Left lung (tissue), 10 donors: ENCODE measurements around the gene PCNP. TPM values are rescaled to one million over a fixed set of nuclear protein-coding genes. Genes with fewer than 3 reads are reported as not detected.
"Not testable (repeated sequence)": the region's sequence is repeated elsewhere in the genome, so short reads cannot be mapped to it uniquely, and the experiment has no call there.

Experiments
- ATAC-seq: fragments of 200-7000 bp; cut with Tn5 transposase; one replicate; pipeline ENCODE4 v1.9.1; 2020; ENCODE audit warnings: moderate library complexity
- DNase-seq, 4 donors: peaks; one replicate each; pipeline ENCODE4 v3.0.0-alpha.2; 2013 to 2020
- H3K27ac ChIP-seq, 2 donors: fragments of 200-600 bp; sonication (generic) in 1 of 2; one replicate each; pipeline versions ENCODE4 v1.5.0 to v1.8.0; 2020 to 2021
- H3K27me3 ChIP-seq, 2 donors: fragments of 200-600 bp; sonication (generic) in 1 of 2; one replicate each; pipeline versions ENCODE4 v1.5.0 to v1.8.0; 2020 to 2021
- H3K36me3 ChIP-seq, 2 donors: fragments of 200-600 bp; sonication (generic) in 1 of 2; one replicate each; pipeline versions ENCODE4 v1.5.0 to v1.8.0; 2020 to 2021
- H3K4me1 ChIP-seq, 2 donors: fragments of 200-600 bp; one replicate each; pipeline ENCODE4 v1.8.0; 2021
- H3K4me3 ChIP-seq, 2 donors: fragments of 200-600 bp; sonication (generic) in 1 of 2; one replicate each; pipeline versions ENCODE4 v1.5.0 to v1.8.0; 2020 to 2021; ENCODE audit warnings: mild to moderate bottlenecking in 1 of 2
- H3K9me3 ChIP-seq, 2 donors: fragments of 200-600 bp; sonication (generic) in 1 of 2; one replicate each; pipeline versions ENCODE4 v1.5.0 to v1.8.0; 2020 to 2021
- CTCF ChIP-seq, 2 donors: fragments of 200-600 bp; sonication (generic) in 1 of 2; IDR thresholded peaks; one replicate each; pipeline versions ENCODE4 v1.5.0 to v1.8.0; 2021; ENCODE audit warnings: antibody characterized with exemption in 2 of 2
- intact Hi-C, 2 donors: fragments of 100-400 bp; cut with DNase I; formaldehyde crosslinking; loops; one replicate each; pipeline versions ENCODE4 v1.11.2 to v1.14.2; 2022
- polyA plus RNA-seq, 6 donors: library from polyadenylated mRNA; unstranded; fragments of 120-200 nt; gene quantifications; one replicate each; pipeline ENCODE4 v1.2.1, GENCODE V29; 2013; ENCODE audit not compliant: insufficient read length in 6 of 6
- total RNA-seq, 2 donors: library from RNA; stranded (reverse); fragmentation: NEBNext Ultra II Directional; extraction: Animal tissue kit (Norgen Biotek cat#: 25700); gene quantifications; one replicate each; pipeline ENCODE4 v1.2.1, GENCODE V29; 2021
- donor health status: DM: no; HTN: yes; CAD: no.
- donor health status: DM: no; HTN: no; CAD: no.

The PCNP gene
- total and polyA plus RNA-seq, 8 donors, result 137 to 244 (median 216) TPM

GRCh38 chr3:101588616-101589015 lies 14.6 kb downstream of the PCNP start:
- Histone ChIP-seq H3K4me3 (no peak overlapping the region), H3K36me3 (peaks cover 0 to 93% of the 10 kb centered on the region in 2 donors)
- peak in 2 of 4 donors; percentile 33 to 39 for DNase-seq

GRCh38 chr3:101591071-101591470 lies 17.1 kb downstream of the PCNP start:
- no peak for ATAC-seq
- Histone ChIP-seq H3K36me3 (peaks cover 0 to 87% of the 10 kb centered on the region in 2 donors), H3K4me1 (no peaks in the 10 kb centered on the region), H3K27ac (no peak overlapping the region), H3K9me3 (no peaks in the 10 kb centered on the region), H3K4me3 (no peak overlapping the region), H3K27me3 (no peaks in the 10 kb centered on the region)
- TF ChIP-seq CTCF (IDR thresholded peaks at IDR 0.05), result no peak
- intact Hi-C loops, result no loop called here
- no peak for DNase-seq

More at GRCh38 chr3:101588616-101589015, 14.6 kb downstream of the PCNP start:
- TF ChIP-seq CTCF (IDR thresholded peaks at IDR 0.05), result no peak
- no peaks in the 10 kb centered on the region for H3K9me3 ChIP-seq
- H3K4me1 ChIP-seq, result no peaks in the 10 kb centered on the region
- no peaks in the 10 kb centered on the region for H3K27me3 ChIP-seq
- intact Hi-C loops, result no loop called here
- no peak overlapping the region for H3K27ac ChIP-seq
- no peak for ATAC-seq

GRCh38 chr3:101602731-101603130 lies 28.8 kb downstream of the PCNP start:
- no peak for TF ChIP-seq CTCF (IDR thresholded peaks at IDR 0.05)
- Histone ChIP-seq H3K36me3 (no peaks in the 10 kb centered on the region), H3K4me1 (no peaks in the 10 kb centered on the region), H3K27ac (no peak overlapping the region), H3K4me3 (no peak overlapping the region), H3K9me3 (no peaks in the 10 kb centered on the region), H3K27me3 (no peaks in the 10 kb centered on the region)
- intact Hi-C loops, result no loop called here
- no peak for ATAC-seq
- no peak for DNase-seq

GRCh38 chr3:101603184-101603583 lies 29.2 kb downstream of the PCNP start:
- intact Hi-C loops, result no loop called here
- Histone ChIP-seq H3K27me3 (no peaks in the 10 kb centered on the region), H3K4me1 (no peaks in the 10 kb centered on the region), H3K36me3 (no peaks in the 10 kb centered on the region), H3K4me3 (no peak overlapping the region), H3K27ac (no peak overlapping the region), H3K9me3 (no peaks in the 10 kb centered on the region)
- ATAC-seq (no peak), DNase-seq (no peak)
- TF ChIP-seq CTCF (IDR thresholded peaks at IDR 0.05), result no peak

GRCh38 chr3:101605398-101605797 lies 31.4 kb downstream of the PCNP start:
- intact Hi-C loops, result not testable (repeated sequence)

GRCh38 chr3:101611023-101611422 lies 37.0 kb downstream of the PCNP start:
- Histone ChIP-seq H3K27ac (no peak overlapping the region), H3K27me3 (no peaks in the 10 kb centered on the region), H3K9me3 (no peaks in the 10 kb centered on the region), H3K4me3 (no peak overlapping the region), H3K36me3 (no peaks in the 10 kb centered on the region), H3K4me1 (no peaks in the 10 kb centered on the region)
- ATAC-seq, result no peak
- DNase-seq, result no peak
- TF ChIP-seq CTCF (IDR thresholded peaks at IDR 0.05), result no peak
- intact Hi-C loops, result no loop called here

More at GRCh38 chr3:101605398-101605797, 31.4 kb downstream of the PCNP start:
- not testable (repeated sequence) for H3K4me1 ChIP-seq, H3K4me3 ChIP-seq, ATAC-seq, H3K27me3 ChIP-seq, H3K27ac ChIP-seq, H3K9me3 ChIP-seq, DNase-seq, H3K36me3 ChIP-seq

- H3K9me3 ChIP-seq, intact Hi-C loops, H3K4me3 ChIP-seq, H3K4me1 ChIP-seq, ATAC-seq, DNase-seq, H3K27ac ChIP-seq, H3K27me3 ChIP-seq, H3K36me3 ChIP-seq: not testable (repeated sequence)
Measured at GRCh38 chr3:101613014-101613413, 39.0 kb downstream of the PCNP start.
